ENCODE measurements around the gene HMGCL.
"Not testable (repeated sequence)": the region's sequence is repeated elsewhere in the genome, so short reads cannot be mapped to it uniquely, and the experiment has no call there.

Gene HMGCL

GRCh38 chr1:23793018-23793781 is 32.0 kb downstream of the HMGCL start:
- peaks cover 2% of the 10 kb centered on the region; the same call in 1 of the 2 replicates for H3K36me3 ChIP-seq (ENCODE audit: insufficient read depth, low read length)
- H3K4me1 ChIP-seq (ENCODE audit: control insufficient read depth, insufficient read depth, low read length, unreplicated experiment), result peaks cover 27% of the 10 kb centered on the region
- H3K27ac ChIP-seq (ENCODE audit: low read depth, low read length), result peak overlapping the region; percentile 8; the same call in 1 of the 2 replicates
- no peaks in the 10 kb centered on the region for H3K27me3 ChIP-seq (ENCODE audit: insufficient read depth, low read length)
- peaks cover 26% of the 10 kb centered on the region for H3K79me2 ChIP-seq (ENCODE audit: control insufficient read depth, insufficient read depth, low read length, unreplicated experiment)
- no peak overlapping the region for H2AFZ ChIP-seq (ENCODE audit: low read length, unreplicated experiment)
- no peak overlapping the region; the same call in 1 of the 2 replicates for H3K4me3 ChIP-seq (ENCODE audit: low read depth, low read length)

- H3K4me3 ChIP-seq (ENCODE audit: low read depth, low read length), result peak overlapping the region; percentile 99
- H3K27me3 ChIP-seq (ENCODE audit: insufficient read depth, low read length), result no peaks in the 10 kb centered on the region
- no peak overlapping the region for H3K27ac ChIP-seq (ENCODE audit: low read depth, low read length)
- peaks cover 8% of the 10 kb centered on the region; the same call in 1 of the 2 replicates for H3K36me3 ChIP-seq (ENCODE audit: insufficient read depth, low read length)
- H2AFZ ChIP-seq (ENCODE audit: low read length, unreplicated experiment), result no peak overlapping the region
- H3K4me1 ChIP-seq (ENCODE audit: control insufficient read depth, insufficient read depth, low read length, unreplicated experiment), result peaks cover 27% of the 10 kb centered on the region
- H3K79me2 ChIP-seq (ENCODE audit: control insufficient read depth, insufficient read depth, low read length, unreplicated experiment), result peaks cover 26% of the 10 kb centered on the region
Observed at GRCh38 chr1:23792151-23792945, 32.9 kb downstream of the HMGCL start.

DNA sequence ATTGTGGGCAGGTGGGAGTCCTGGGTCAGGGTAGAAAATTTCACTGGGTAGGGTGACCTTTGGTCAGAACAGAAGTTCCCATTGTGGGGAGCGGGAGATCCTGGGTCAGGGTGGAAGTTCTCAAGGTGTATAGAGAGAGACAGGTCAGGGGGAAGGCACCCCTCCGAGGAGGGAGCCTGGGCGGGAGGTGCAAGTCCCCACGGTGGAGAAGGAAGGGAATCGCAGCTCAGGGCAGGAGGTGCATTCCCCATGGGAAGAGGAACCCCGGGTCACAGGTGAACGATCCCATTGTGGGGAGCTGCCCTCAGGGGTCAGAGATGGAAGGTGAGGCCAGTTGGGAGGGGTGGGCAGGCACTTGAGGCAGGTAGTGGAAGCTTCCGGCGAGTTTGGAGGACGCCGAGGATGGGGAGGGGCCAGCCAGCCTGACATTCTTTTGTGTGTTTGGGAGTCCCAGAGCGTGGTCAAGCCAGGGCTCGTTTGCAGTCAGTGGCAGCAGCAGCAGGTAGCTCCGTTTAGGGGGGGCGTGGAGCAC is 33.6 kb downstream of the HMGCL start:
- Histone ChIP-seq H3K4me1 (ENCODE audit: control insufficient read depth, insufficient read depth, low read length, unreplicated experiment) (peaks cover 27% of the 10 kb centered on the region), H3K79me2 (ENCODE audit: control insufficient read depth, insufficient read depth, low read length, unreplicated experiment) (peaks cover 26% of the 10 kb centered on the region), H3K27ac (ENCODE audit: low read depth, low read length) (peak overlapping the region; percentile 95; the same call in 1 of the 2 replicates), H2AFZ (ENCODE audit: low read length, unreplicated experiment) (peak overlapping the region; percentile 49), H3K27me3 (ENCODE audit: insufficient read depth, low read length) (no peaks in the 10 kb centered on the region), H3K36me3 (ENCODE audit: insufficient read depth, low read length) (peaks cover 14% of the 10 kb centered on the region; the same call in 1 of the 2 replicates), H3K4me3 (ENCODE audit: low read depth, low read length) (peak overlapping the region; percentile 99)

DNA sequence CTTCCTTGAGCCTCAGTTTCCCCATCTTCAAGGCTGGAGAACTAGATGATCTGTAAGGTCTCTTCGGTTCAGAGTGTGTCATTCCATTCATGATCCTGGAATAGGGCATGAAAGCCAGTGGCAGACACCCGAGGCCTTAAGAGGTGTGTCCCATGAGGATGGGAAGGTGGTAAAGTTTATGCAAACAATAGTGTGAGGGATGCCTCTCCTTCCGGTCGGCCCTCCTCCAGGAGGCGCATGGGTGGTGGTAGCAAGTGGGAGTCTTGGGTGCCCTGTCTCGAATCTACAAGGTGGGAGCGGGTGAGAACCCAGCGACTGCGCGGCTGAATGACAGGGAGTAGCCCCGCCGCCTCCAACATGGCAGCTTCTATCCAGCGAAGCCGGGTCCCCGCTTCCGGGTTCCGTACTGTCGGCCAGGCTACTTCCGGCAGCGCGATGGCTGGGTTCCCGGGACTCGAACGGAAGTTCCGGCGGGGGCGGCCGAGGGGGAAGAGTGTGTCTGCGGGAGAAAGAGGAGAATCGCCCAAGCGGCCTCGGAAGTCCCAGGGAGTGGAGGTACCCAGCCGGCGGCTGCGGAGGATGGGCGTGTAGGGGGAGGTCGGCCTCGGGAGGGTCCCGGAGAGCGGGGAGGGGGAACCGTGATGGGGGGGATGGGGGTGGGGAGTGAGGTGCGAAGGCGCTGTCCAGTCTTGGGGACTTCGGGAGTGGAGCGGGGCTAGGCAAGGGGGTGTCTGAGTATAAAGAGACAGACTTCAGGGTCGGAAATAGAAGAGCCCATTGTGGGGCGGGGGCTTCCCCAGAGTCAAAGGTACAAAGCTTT is 34.3 kb downstream of the HMGCL start, which contains the start of gene LYPLA2:
TSS of gene LYPLA2 (plus strand) at position 450 of the 820 bp plus-strand sequence. CDS start 1,538 bp downstream, outside the sequence.
- peak within 1 kb of the TSS; percentile 96 for H2AFZ ChIP-seq (ENCODE audit: low read length, unreplicated experiment)
- peaks cover 17% of the 10 kb centered on the region; the same call in 1 of the 2 replicates for H3K36me3 ChIP-seq (ENCODE audit: insufficient read depth, low read length)
- peak within 1 kb of the TSS; percentile 95 for H3K27ac ChIP-seq (ENCODE audit: low read depth, low read length)
- no peaks in the 10 kb centered on the region for H3K27me3 ChIP-seq (ENCODE audit: insufficient read depth, low read length)
- H3K4me1 ChIP-seq (ENCODE audit: control insufficient read depth, insufficient read depth, low read length, unreplicated experiment), result peaks cover 27% of the 10 kb centered on the region
- H3K4me3 ChIP-seq (ENCODE audit: low read depth, low read length), result peak within 1 kb of the TSS; percentile 99
- H3K79me2 ChIP-seq (ENCODE audit: control insufficient read depth, insufficient read depth, low read length, unreplicated experiment), result peaks cover 26% of the 10 kb centered on the region

- Histone ChIP-seq H3K27ac (ENCODE audit: low read depth, low read length) (peak overlapping the region; percentile 95), H3K4me3 (ENCODE audit: low read depth, low read length) (no peak overlapping the region), H2AFZ (ENCODE audit: low read length, unreplicated experiment) (no peak overlapping the region), H3K79me2 (ENCODE audit: control insufficient read depth, insufficient read depth, low read length, unreplicated experiment) (peaks cover 32% of the 10 kb centered on the region), H3K36me3 (ENCODE audit: insufficient read depth, low read length) (peaks cover 24% of the 10 kb centered on the region; the same call in 1 of the 2 replicates), H3K4me1 (ENCODE audit: control insufficient read depth, insufficient read depth, low read length, unreplicated experiment) (peaks cover 26% of the 10 kb centered on the region), H3K27me3 (ENCODE audit: insufficient read depth, low read length) (no peaks in the 10 kb centered on the region)
Observed at GRCh38 chr1:23788695-23789094, 36.5 kb downstream of the HMGCL start.

GRCh38 chr1:23787701-23788100 is 37.5 kb downstream of the HMGCL start:
- Histone ChIP-seq H3K4me1 (ENCODE audit: control insufficient read depth, insufficient read depth, low read length, unreplicated experiment) (peaks cover 17% of the 10 kb centered on the region), H2AFZ (ENCODE audit: low read length, unreplicated experiment) (no peak overlapping the region), H3K79me2 (ENCODE audit: control insufficient read depth, insufficient read depth, low read length, unreplicated experiment) (peaks cover 25% of the 10 kb centered on the region), H3K27me3 (ENCODE audit: insufficient read depth, low read length) (no peaks in the 10 kb centered on the region), H3K27ac (ENCODE audit: low read depth, low read length) (no peak overlapping the region), H3K36me3 (ENCODE audit: insufficient read depth, low read length) (peaks cover 26% of the 10 kb centered on the region; the same call in 1 of the 2 replicates), H3K4me3 (ENCODE audit: low read depth, low read length) (no peak overlapping the region)

- H2AFZ ChIP-seq (ENCODE audit: low read length, unreplicated experiment), result no peak overlapping the region
- H3K27me3 ChIP-seq (ENCODE audit: insufficient read depth, low read length), result no peaks in the 10 kb centered on the region
- H3K4me3 ChIP-seq (ENCODE audit: low read depth, low read length), result no peak overlapping the region
- H3K4me1 ChIP-seq (ENCODE audit: control insufficient read depth, insufficient read depth, low read length, unreplicated experiment), result peaks cover 13% of the 10 kb centered on the region
- H3K79me2 ChIP-seq (ENCODE audit: control insufficient read depth, insufficient read depth, low read length, unreplicated experiment), result peaks cover 32% of the 10 kb centered on the region
- peaks cover 29% of the 10 kb centered on the region; the same call in 1 of the 2 replicates for H3K36me3 ChIP-seq (ENCODE audit: insufficient read depth, low read length)
- H3K27ac ChIP-seq (ENCODE audit: low read depth, low read length), result no peak overlapping the region
Observed at GRCh38 chr1:23784846-23785245, 40.4 kb downstream of the HMGCL start.

DNA sequence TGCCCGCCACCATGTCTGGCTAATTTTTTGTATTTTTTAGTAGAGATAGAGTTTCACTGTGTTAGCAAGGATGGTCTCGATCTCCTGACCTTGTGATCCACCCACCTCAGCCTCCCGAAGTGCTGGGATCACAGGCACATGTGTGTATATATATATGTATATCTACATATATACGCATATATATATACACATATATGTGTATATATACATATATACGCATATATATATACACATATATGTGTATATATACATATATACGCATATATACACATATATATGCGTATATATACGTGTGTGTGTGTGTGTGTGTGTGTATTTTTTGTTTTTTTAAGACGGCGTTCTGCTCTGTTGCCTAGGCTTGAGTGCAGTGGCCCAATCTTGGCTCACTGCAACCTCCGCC is 42.1 kb downstream of the HMGCL start:
- H2AFZ ChIP-seq (ENCODE audit: low read length, unreplicated experiment); H3K27me3 ChIP-seq (ENCODE audit: insufficient read depth, low read length); H3K4me3 ChIP-seq (ENCODE audit: low read depth, low read length); H3K27ac ChIP-seq (ENCODE audit: low read depth, low read length): not testable (repeated sequence)
- Histone ChIP-seq H3K4me1 (ENCODE audit: control insufficient read depth, insufficient read depth, low read length, unreplicated experiment) (peaks cover 13% of the 10 kb centered on the region), H3K36me3 (ENCODE audit: insufficient read depth, low read length) (peaks cover 29% of the 10 kb centered on the region; the same call in 1 of the 2 replicates), H3K79me2 (ENCODE audit: control insufficient read depth, insufficient read depth, low read length, unreplicated experiment) (peaks cover 48% of the 10 kb centered on the region)

DNA sequence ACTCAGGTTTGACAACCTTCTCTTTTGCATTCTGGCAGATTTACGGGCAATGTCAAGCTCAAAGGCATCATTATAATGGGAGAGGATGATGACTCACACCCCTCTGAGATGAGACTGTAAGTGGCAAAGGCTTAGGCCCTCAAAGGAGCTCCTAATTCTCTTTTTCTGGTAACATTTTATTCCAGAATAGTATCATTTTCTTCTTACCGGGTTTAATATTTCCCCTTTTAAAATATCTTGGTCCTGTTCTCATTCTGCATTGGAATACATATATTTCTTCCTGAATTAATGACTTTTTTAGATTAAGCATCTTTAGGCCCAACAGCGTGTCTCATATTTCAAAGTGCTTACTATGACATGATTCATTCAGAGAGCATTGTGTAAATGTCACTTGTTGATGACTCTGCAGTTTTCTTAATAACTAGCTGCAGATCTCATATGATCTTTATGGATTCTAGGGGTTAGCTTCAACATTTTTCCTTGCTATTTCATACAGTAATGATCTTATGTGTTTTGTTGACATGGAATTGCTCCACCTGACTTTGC is 45.3 kb downstream of the HMGCL start:
- Histone ChIP-seq H3K4me1 (ENCODE audit: control insufficient read depth, insufficient read depth, low read length, unreplicated experiment) (peaks cover 22% of the 10 kb centered on the region), H3K27ac (ENCODE audit: low read depth, low read length) (peak overlapping the region; percentile 78), H3K27me3 (ENCODE audit: insufficient read depth, low read length) (no peaks in the 10 kb centered on the region), H3K4me3 (ENCODE audit: low read depth, low read length) (peak overlapping the region; percentile 85), H3K79me2 (ENCODE audit: control insufficient read depth, insufficient read depth, low read length, unreplicated experiment) (peaks cover 62% of the 10 kb centered on the region), H3K36me3 (ENCODE audit: insufficient read depth, low read length) (peaks cover 9% of the 10 kb centered on the region; the same call in 1 of the 2 replicates), H2AFZ (ENCODE audit: low read length, unreplicated experiment) (no peak overlapping the region)
